Mesothelial cell of epicardium (in vitro differentiated cells): ENCODE measurements around the gene FGFR1OP2. TPM values are rescaled to one million over a fixed set of nuclear protein-coding genes. Genes with fewer than 3 reads are reported as not detected.

ENCODE experiments used
- DNase-seq, 2 experiments: peaks; one replicate each; pipeline ENCODE4 v3.0.0; 2021; ENCODE audit warnings: low spot score in 2 of 2; ENCODE audit not compliant: unreplicated experiment in 2 of 2
- H3K27ac Mint-ChIP-seq: 2 replicates; pipeline ENCODE4 v1.8.0; 2021; ENCODE audit warnings: mixed read lengths
- H3K27me3 Mint-ChIP-seq: 2 replicates; pipeline ENCODE4 v1.8.0; 2021; ENCODE audit warnings: low read depth, mixed read lengths
- H3K36me3 Mint-ChIP-seq: 2 replicates; pipeline ENCODE4 v1.8.0; 2021; ENCODE audit warnings: mixed read lengths
- H3K4me1 Mint-ChIP-seq: 2 replicates; pipeline ENCODE4 v1.8.0; 2021; ENCODE audit warnings: mixed read lengths
- H3K4me3 Mint-ChIP-seq: 2 replicates; pipeline ENCODE4 v1.8.0; 2021; ENCODE audit warnings: mild to moderate bottlenecking, moderate library complexity, mixed read lengths
- H3K9me3 Mint-ChIP-seq: 2 replicates; pipeline ENCODE4 v1.8.0; 2021; ENCODE audit warnings: mixed read lengths
- total RNA-seq: library from RNA; stranded (reverse); gene quantifications from 3 replicates; pipeline ENCODE4 v1.2.1, GENCODE V29; 2021
- TF ChIP-seq, protein P1 (sequence below): fragments of 200-600 bp; sonication (generic); IDR thresholded peaks from one replicate; pipeline ENCODE4 v1.5.0; 2021; ENCODE audit warnings: antibody characterized with exemption; ENCODE audit not compliant: unreplicated experiment

Gene FGFR1OP2
- total RNA-seq, 1 donor from 2014 or later = 52.6 TPM

DNA sequence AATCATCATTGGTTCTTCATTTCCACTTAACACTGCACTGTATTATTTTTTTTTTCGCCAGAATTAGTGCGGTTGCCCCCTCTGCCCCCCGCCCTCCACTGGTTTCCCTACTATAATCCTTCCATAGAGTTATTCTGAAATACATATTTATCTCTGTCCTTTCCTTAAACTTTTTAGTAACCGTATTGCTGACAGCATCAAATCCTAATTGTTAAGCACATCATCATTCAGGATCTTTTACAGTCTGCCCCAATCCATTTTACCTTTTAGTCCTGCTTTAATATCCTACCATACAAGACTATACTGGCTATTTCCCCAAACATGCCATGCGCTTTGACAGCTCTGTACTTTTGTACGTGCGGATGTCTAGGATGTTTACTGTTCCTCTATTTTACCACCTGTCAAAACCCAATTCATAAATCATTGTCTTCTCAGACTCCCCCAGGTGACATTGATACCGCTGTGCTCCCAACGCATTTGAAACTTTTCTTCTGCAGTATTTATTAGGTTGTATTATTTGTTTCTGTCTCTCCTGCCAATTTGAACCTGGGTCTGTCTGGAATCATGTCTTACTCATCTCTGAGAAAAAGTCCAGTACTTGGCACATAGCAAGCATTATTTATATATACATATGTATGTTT, 1.0 kb downstream of the FGFR1OP2 start:
- Mint-ChIP-seq H3K4me3 (peak overlapping the region; percentile 95), H3K27ac (peak overlapping the region; percentile 100), H3K4me1 (peaks cover 37% of the 10 kb centered on the region), H3K9me3 (no peaks in the 10 kb centered on the region), H3K36me3 (peaks cover 8% of the 10 kb centered on the region), H3K27me3 (no peaks in the 10 kb centered on the region)
- TF ChIP-seq, protein P1, sequence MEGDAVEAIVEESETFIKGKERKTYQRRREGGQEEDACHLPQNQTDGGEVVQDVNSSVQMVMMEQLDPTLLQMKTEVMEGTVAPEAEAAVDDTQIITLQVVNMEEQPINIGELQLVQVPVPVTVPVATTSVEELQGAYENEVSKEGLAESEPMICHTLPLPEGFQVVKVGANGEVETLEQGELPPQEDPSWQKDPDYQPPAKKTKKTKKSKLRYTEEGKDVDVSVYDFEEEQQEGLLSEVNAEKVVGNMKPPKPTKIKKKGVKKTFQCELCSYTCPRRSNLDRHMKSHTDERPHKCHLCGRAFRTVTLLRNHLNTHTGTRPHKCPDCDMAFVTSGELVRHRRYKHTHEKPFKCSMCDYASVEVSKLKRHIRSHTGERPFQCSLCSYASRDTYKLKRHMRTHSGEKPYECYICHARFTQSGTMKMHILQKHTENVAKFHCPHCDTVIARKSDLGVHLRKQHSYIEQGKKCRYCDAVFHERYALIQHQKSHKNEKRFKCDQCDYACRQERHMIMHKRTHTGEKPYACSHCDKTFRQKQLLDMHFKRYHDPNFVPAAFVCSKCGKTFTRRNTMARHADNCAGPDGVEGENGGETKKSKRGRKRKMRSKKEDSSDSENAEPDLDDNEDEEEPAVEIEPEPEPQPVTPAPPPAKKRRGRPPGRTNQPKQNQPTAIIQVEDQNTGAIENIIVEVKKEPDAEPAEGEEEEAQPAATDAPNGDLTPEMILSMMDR = no peak
- DNase-seq = no peak

DNA sequence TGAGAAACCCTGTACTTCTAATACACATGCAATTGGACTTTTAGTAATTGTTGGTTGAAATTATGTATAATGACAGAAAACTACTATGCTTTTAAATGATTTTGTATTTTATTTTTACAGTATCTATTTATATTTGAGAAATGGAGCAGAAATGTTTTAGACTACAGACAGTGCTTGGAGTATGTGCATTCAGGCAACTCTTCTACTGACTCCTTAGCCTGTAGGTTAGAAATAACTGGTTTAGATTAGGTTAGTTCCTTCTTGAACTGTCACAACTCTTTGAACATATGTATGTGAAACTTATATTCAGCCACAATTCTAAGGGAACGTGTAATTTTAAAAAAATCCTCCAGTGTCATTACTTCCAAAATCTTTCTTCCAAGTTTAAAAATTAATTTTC, 1.7 kb downstream of the FGFR1OP2 start:
- no peak overlapping the region for H3K27ac Mint-ChIP-seq
- no peak for DNase-seq
- H3K4me3 Mint-ChIP-seq = peak overlapping the region; percentile 95
- no peaks in the 10 kb centered on the region for H3K27me3 Mint-ChIP-seq
- peaks cover 12% of the 10 kb centered on the region for H3K36me3 Mint-ChIP-seq
- peaks cover 32% of the 10 kb centered on the region for H3K4me1 Mint-ChIP-seq
- TF ChIP-seq, protein P1 = no peak
- peaks cover 2% of the 10 kb centered on the region for H3K9me3 Mint-ChIP-seq

DNA sequence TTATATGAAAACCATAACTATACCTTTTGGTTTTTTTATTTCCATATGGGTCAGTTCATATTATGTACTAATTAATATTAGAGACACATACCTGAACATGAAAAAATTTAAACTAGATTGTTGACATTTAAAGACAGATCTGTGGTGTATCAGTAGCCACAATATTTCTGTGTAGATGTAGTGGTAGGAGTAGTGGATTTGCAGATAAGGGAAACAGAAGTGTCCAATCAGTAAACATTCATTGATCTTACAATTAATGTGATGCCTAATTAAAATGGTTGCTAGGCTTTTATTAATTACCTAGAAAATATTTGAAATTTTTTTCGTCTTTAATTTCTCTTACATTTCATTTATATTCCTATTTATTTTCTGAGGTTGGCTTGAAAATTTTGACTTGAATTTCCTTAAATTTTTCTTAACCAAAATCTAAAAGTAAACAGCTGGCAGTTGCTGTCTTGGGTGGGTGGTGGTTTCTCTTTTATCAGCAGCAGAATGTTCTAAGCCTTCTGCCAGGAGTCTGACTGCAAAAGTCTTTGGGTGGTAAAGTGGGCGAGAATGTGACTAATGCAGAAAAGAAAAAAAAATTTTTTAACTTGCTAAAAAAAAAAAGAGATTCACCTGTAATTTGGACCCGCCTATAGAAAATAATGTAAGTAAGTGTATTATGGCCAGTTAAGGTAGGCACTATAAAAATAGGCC, 2.4 kb downstream of the FGFR1OP2 start:
- peaks cover 13% of the 10 kb centered on the region for H3K36me3 Mint-ChIP-seq
- H3K4me3 Mint-ChIP-seq = no peak overlapping the region
- no peak overlapping the region for H3K27ac Mint-ChIP-seq
- TF ChIP-seq, protein P1 = no peak
- no peak for DNase-seq
- H3K4me1 Mint-ChIP-seq = peaks cover 26% of the 10 kb centered on the region
- H3K9me3 Mint-ChIP-seq = peaks cover 7% of the 10 kb centered on the region
- no peaks in the 10 kb centered on the region for H3K27me3 Mint-ChIP-seq

DNA sequence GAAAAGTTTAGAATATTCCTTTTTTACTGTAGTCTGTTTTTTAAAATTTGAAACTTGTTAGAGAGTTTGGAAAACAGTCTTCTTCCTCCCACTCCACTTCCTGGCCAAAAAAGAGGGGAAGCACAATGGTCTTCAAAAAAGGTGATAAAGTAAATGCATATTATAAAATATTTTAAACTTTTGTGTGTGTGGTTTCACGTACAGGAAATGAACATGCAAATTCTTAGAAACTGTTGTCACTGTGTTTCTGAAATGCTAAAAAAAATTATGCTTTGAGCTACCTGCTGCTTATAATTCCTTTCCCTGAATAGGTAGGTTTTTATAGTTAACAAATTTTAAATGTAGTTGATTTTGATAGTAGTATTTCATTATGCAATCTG, 2.9 kb downstream of the FGFR1OP2 start:
- Mint-ChIP-seq H3K4me1 (peaks cover 21% of the 10 kb centered on the region), H3K36me3 (peaks cover 18% of the 10 kb centered on the region), H3K4me3 (no peak overlapping the region), H3K9me3 (peaks cover 11% of the 10 kb centered on the region), H3K27me3 (no peaks in the 10 kb centered on the region), H3K27ac (no peak overlapping the region)
- DNase-seq = no peak
- TF ChIP-seq, protein P1 = no peak

DNA sequence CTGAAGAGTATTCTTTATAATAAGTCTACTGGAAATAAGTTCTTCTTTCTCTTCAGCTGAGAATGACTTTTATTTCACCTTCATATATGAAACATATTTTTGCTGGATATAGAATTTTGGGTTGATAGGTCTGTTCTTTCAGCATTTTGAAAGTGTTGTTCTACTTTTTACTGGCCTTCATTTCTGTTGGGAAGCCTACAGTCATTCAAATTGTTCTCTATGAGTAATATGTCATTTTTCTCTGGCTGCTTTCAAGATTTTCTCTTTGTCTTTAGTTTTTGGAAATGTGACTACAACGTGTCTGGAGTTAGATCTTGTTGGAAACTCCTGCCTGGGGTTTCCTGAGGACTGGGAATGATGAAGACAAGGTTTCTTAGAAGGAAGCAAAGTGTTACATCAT, 10.0 kb downstream of the FGFR1OP2 start:
- H3K4me1 Mint-ChIP-seq = no peaks in the 10 kb centered on the region
- DNase-seq = no peak
- TF ChIP-seq, protein P1 = no peak

More for the DNA sequence above, 10.0 kb downstream of the FGFR1OP2 start:
- no peak overlapping the region for H3K27ac Mint-ChIP-seq
- H3K27me3 Mint-ChIP-seq = no peaks in the 10 kb centered on the region
- H3K4me3 Mint-ChIP-seq = no peak overlapping the region
- H3K9me3 Mint-ChIP-seq = peaks cover 30% of the 10 kb centered on the region
- H3K36me3 Mint-ChIP-seq = peaks cover 47% of the 10 kb centered on the region
